ENCODE results near the gene DYDC1.
"Not testable (repeated sequence)": the region's sequence is repeated elsewhere in the genome, so short reads cannot be mapped to it uniquely, and the experiment has no call there.

DNA sequence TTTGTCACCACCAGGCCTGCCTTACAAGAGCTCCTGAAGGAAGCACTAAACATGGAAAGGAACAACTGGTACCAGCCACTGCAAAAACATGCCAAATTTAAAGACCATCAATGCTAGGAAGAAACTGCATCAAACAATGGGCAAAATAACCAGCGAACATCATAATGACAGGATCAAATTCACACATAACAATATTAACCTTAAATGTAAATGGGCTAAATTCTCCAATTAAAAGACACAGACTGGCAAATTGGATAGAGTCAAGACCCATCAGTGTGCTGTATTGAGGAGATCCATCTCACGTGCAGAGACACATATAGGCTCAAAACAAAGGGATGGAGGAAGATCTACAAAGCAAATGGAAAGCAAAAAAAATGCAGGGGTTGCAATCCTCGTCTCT lies 50.6 kb downstream of the DYDC1 start:
- TF ChIP-seq, protein P1, sequence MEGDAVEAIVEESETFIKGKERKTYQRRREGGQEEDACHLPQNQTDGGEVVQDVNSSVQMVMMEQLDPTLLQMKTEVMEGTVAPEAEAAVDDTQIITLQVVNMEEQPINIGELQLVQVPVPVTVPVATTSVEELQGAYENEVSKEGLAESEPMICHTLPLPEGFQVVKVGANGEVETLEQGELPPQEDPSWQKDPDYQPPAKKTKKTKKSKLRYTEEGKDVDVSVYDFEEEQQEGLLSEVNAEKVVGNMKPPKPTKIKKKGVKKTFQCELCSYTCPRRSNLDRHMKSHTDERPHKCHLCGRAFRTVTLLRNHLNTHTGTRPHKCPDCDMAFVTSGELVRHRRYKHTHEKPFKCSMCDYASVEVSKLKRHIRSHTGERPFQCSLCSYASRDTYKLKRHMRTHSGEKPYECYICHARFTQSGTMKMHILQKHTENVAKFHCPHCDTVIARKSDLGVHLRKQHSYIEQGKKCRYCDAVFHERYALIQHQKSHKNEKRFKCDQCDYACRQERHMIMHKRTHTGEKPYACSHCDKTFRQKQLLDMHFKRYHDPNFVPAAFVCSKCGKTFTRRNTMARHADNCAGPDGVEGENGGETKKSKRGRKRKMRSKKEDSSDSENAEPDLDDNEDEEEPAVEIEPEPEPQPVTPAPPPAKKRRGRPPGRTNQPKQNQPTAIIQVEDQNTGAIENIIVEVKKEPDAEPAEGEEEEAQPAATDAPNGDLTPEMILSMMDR (IDR thresholded peaks at IDR 0.05): not testable (repeated sequence)
- TF ChIP-seq ZFX (IDR thresholded peaks at IDR 0.05; ENCODE audit: borderline replicate concordance): not testable (repeated sequence)

Data from 22Rv1 (cell line).